Measurements from ENCODE around the gene SPG11. TPM values are rescaled to one million over a fixed set of nuclear protein-coding genes. Genes with fewer than 3 reads are reported as not detected.

Gene SPG11, protein sequence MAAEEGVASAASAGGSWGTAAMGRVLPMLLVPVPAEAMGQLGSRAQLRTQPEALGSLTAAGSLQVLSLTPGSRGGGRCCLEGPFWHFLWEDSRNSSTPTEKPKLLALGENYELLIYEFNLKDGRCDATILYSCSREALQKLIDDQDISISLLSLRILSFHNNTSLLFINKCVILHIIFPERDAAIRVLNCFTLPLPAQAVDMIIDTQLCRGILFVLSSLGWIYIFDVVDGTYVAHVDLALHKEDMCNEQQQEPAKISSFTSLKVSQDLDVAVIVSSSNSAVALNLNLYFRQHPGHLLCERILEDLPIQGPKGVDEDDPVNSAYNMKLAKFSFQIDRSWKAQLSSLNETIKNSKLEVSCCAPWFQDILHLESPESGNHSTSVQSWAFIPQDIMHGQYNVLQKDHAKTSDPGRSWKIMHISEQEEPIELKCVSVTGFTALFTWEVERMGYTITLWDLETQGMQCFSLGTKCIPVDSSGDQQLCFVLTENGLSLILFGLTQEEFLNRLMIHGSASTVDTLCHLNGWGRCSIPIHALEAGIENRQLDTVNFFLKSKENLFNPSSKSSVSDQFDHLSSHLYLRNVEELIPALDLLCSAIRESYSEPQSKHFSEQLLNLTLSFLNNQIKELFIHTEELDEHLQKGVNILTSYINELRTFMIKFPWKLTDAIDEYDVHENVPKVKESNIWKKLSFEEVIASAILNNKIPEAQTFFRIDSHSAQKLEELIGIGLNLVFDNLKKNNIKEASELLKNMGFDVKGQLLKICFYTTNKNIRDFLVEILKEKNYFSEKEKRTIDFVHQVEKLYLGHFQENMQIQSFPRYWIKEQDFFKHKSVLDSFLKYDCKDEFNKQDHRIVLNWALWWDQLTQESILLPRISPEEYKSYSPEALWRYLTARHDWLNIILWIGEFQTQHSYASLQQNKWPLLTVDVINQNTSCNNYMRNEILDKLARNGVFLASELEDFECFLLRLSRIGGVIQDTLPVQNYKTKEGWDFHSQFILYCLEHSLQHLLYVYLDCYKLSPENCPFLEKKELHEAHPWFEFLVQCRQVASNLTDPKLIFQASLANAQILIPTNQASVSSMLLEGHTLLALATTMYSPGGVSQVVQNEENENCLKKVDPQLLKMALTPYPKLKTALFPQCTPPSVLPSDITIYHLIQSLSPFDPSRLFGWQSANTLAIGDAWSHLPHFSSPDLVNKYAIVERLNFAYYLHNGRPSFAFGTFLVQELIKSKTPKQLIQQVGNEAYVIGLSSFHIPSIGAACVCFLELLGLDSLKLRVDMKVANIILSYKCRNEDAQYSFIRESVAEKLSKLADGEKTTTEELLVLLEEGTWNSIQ (N-terminal part only)
- 156 TPM for total RNA-seq

DNA sequence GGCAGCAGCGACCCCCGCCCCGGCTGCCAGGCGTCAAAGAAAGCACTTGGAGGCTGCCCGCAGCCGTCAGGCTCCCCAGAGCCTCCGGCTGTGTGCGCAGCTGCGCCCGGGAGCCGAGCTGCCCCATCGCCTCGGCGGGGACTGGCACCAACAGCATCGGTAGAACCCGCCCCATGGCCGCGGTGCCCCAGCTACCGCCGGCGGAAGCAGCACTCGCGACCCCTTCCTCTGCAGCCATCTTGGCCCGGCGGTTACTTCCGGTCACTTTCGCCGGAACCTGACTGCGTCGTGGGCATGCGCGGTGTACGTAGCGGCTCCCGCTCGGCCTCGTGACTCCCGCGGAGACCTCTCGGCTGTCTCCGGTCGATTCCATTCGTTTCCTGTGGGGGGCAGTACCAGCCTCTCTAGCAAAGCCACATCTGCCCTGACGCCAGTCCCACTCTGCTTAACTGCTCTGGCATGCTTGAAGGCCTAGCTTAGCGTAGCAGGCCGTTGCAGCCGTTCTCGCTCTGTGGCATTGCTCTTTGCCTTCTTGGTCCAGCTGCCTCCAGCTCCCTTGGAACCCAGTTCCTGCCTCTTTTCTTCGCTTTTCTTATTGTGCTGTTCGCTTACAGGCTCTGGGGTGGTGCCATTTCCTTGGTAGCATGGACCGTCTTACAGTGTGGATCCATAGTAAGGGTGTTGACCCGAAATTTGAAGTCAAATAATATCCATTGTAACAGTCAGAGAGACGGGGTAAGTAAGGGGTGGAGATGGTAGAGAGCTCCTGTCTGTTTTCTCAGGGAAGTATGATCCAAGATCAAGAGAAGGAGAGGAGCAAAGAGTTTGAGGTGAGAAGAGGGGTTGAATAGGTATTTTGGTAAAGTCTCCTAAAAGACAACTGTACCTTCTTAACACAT, at the start of gene SPG11:
TSS of gene SPG11 (minus strand) at position 253 of the 899 bp plus-strand sequence. CDS start at position 238, 15 bp downstream.

DNA sequence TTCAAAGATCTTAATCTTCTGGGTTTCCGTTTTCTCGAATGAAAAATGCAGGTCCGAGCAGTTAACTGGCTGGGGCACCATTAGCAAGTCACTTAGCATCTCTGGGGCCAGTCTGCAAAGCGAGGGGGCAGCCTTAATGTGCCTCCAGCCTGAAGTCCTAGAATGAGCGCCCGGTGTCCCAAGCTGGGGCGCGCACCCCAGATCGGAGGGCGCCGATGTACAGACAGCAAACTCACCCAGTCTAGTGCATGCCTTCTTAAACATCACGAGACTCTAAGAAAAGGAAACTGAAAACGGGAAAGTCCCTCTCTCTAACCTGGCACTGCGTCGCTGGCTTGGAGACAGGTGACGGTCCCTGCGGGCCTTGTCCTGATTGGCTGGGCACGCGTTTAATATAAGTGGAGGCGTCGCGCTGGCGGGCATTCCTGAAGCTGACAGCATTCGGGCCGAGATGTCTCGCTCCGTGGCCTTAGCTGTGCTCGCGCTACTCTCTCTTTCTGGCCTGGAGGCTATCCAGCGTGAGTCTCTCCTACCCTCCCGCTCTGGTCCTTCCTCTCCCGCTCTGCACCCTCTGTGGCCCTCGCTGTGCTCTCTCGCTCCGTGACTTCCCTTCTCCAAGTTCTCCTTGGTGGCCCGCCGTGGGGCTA, 47.8 kb upstream of the SPG11 start, which contains the start of the genes B2M and PATL2:
TSS of gene B2M (plus strand) at position 422 of the 647 bp plus-strand sequence. CDS start at position 452, 30 bp downstream.
TSS of gene PATL2 (minus strand) at position 228 of the 647 bp plus-strand sequence. CDS start 34,833 bp downstream, outside the sequence.

DNA sequence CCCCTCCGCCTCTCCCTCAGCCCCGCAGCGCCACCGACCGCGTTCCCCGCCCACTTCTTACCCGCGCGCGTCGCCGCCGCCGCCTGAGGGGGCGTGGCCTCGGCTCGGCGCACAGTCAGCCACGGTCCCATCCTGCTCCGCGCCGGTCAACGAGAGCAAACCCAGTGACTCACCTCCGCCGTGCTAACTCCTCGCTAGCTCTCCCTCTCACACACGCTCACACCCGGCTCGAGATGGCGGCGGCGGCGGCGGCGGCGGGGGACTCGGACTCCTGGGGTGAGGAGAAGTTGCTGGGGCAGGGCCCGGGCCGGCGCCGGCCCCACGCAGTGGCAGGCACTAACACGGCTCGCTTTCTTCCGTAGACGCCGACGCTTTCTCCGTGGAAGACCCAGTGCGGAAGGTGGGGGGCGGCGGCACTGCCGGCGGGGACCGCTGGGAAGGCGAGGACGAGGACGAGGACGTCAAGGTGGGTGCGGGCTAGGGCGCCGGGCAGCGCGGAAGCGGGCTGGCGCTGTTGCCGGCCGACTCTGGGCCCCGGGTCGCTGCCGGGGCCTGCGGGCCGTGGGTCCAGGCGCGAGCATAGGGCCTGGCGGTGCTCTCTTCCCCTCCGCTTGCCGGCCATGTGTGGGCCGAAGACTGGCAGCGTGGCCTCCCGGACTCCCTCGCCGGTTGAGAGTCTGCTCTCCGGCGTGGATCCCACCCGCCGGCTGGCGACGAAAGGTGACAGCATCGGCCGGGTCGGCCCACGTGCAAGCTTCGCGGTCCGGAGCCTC, 126.3 kb downstream of the SPG11 start, which contains the start of gene EIF3J:
TSS of gene EIF3J (plus strand) at position 186 of the 773 bp plus-strand sequence. CDS start at position 234, 48 bp downstream.

Small RNA genes lying within 50 kb of the gene (small RNA-seq; reads per million reads assigned to genes)
- not detected for gene RF00019 (ENCODE audit: low replicate concordance)

Other genes with a start within 250 kb of the SPG11 start
- gene CTDSPL2, start 236.0 kb downstream of the SPG11 start, total RNA-seq: 135 TPM
- 75.1 TPM for gene EIF3J, start 126.5 kb downstream of the SPG11 start, total RNA-seq
- gene PATL2, start 47.7 kb upstream of the SPG11 start, total RNA-seq: 3.4 TPM
- gene B2M, start 47.9 kb upstream of the SPG11 start, total RNA-seq: 175 TPM
- 32.6 TPM for gene TRIM69, start 72.9 kb upstream of the SPG11 start, total RNA-seq

Data from parietal lobe (tissue), 2 donors.